Measurements from ENCODE around the gene FAM180A.
"Not testable (repeated sequence)": the region's sequence is repeated elsewhere in the genome, so short reads cannot be mapped to it uniquely, and the experiment has no call there.

The FAM180A gene

DNA sequence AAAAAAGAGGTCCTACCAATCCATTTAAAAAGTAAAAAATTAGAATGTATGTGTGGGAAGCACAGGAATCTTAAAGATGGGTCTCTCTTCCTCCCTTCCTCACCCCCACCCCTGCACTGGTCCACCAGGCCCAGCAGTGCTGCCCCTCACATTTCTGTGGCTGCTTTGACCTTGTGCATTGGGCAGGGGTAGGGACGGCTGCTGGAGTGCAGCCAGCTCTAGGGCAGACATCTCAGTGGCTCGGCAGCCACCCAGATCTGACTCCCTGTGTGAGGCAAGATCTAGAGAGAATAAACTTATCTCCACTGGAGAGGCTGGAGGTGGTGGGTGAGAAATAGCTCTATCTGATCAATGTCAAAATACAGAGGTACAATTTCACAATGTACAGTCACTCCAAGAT is 6.7 kb downstream of the FAM180A start:
- DNase-seq (ENCODE audit: extremely low read depth, low read depth), result no peak
- TF ChIP-seq, protein P1, sequence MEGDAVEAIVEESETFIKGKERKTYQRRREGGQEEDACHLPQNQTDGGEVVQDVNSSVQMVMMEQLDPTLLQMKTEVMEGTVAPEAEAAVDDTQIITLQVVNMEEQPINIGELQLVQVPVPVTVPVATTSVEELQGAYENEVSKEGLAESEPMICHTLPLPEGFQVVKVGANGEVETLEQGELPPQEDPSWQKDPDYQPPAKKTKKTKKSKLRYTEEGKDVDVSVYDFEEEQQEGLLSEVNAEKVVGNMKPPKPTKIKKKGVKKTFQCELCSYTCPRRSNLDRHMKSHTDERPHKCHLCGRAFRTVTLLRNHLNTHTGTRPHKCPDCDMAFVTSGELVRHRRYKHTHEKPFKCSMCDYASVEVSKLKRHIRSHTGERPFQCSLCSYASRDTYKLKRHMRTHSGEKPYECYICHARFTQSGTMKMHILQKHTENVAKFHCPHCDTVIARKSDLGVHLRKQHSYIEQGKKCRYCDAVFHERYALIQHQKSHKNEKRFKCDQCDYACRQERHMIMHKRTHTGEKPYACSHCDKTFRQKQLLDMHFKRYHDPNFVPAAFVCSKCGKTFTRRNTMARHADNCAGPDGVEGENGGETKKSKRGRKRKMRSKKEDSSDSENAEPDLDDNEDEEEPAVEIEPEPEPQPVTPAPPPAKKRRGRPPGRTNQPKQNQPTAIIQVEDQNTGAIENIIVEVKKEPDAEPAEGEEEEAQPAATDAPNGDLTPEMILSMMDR (IDR thresholded peaks at IDR 0.05; ENCODE audit: low read depth, low read length), result no peak

DNA sequence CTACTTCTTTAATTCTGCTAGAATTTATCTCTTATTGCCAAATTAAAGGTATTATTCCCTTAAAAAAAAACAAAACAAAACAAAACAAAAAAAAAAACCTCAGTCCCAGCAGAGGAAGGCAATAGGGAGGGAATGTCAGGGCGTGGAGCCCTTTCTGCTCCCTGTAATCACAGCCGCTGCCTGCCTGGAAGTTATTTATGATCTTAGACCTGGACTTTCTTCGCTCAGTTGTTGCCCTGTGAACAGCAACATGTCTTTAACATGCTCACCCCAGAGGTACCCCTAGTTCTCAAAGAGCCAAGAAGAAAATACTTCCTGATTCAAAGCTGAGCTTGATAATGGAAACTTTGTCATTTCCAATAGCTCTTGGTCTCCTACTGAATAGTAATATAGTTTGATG is 7.7 kb downstream of the FAM180A start:
- no peak for DNase-seq (ENCODE audit: extremely low read depth, low read depth)

DNA sequence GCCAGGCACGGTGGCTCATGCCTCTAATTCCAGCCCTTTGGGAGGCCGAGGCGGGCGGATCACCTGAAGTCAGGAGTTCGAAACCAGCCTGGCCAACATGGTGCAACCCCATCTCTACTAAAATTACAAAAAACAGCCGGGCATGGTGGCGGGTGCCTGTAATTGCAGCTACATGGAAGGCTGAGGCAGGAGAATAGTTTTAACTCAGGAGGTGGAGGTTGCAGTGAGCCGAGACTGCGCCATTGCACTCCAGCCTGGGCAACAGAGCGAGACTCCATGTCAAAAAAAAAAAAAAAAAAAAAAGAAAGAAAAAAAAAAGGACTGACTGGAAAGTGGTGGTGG is 11.3 kb downstream of the FAM180A start:
- not testable (repeated sequence) for DNase-seq (ENCODE audit: extremely low read depth, low read depth)

More for the DNA sequence above, 7.7 kb downstream of the FAM180A start:
- TF ChIP-seq, protein P1 (IDR thresholded peaks at IDR 0.05; ENCODE audit: low read depth, low read length), result no peak

DNA sequence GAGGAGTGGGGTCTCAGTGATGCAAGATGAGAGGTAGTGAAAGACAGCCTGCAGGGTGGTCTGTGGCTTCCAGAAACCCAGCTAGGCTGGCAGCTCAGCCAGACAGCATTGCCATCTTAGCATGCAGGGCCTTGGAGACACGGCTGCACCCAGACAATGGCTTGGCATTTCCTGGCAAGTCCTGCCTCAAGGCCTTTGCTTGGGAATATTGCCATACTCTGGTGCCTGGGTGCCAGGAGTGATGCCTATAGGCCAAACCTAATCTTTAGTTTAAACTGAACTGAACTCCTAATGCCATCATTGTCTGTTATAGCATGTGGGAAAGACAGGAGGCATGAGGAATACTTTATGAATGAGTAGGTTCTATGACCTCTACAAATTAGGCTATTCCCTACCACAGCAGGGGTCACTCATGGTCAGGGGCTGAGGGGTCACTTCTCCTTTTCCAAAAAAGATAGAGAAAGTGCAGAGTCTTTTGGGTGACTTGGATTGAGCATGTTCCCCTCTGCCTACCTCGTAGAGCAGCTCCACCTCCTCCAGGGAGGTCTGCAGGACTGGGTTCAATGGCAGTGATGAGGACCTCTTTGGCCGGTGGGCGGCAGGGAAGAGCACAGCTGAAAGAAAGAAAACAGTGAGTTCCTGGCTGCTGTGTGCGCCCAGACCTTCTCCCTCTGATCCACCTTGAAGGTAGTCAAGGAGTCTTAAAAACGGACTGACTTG is 11.9 kb downstream of the FAM180A start:
- no peak for DNase-seq (ENCODE audit: extremely low read depth, low read depth)
- TF ChIP-seq, protein P1 (IDR thresholded peaks at IDR 0.05; ENCODE audit: low read depth, low read length), result no peak

DNA sequence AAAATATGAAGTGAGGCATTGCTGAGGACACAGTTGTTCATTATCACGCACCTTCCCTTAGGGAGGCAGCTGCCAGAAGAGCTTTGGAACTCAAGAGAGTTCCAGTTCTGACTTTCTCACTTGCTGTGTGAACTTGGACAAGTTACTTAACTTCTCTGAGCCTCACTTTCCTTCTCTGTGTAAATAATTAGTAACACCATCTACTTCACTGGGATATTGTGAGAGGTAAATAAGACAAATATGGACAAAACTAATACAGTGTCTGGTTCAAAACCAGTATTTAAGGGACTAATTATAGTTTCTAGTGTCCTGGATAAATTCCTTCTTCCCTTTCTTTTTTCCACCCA is 14.3 kb downstream of the FAM180A start:
- DNase-seq (ENCODE audit: extremely low read depth, low read depth), result no peak
- TF ChIP-seq, protein P1 (IDR thresholded peaks at IDR 0.05; ENCODE audit: low read depth, low read length), result no peak

DNA sequence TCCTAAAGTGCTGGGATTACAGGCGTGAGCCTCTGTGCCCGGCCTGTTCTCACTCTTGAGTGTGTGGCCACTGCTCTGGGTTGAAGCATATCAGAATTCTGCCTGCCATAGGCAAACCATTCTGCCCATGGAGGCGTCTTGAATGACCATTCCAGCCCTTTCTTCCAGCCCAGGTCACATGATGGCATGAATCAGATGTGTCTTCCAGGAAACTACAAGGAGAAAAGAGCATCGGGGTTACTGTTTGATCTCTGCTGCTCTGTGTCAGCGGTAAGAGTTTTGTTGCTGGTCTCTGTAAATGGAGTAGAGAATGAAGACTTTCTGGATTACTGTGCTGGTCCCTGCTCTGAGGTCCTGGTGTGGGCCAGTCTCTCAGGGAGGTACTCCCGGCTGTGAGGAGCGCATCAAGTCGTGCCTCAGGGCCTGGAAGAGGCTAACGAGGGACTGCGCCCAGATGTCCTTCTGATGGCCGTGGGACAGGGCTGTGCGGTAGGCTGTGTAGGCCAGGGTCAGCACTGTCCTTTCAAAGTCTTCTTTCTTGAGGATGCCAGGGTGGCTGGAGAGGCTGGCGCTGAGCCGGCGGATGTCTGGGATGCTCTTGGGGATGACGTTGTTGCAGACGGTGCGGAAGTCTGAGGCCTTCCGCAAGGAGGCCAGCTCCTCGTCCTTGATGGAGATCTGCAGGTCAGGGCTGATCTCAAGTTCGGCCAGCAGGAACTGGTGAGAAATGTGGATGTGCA is 14.8 kb downstream of the FAM180A start:
- DNase-seq (ENCODE audit: extremely low read depth, low read depth), result no peak
- TF ChIP-seq, protein P1 (IDR thresholded peaks at IDR 0.05; ENCODE audit: low read depth, low read length), result no peak

DNA sequence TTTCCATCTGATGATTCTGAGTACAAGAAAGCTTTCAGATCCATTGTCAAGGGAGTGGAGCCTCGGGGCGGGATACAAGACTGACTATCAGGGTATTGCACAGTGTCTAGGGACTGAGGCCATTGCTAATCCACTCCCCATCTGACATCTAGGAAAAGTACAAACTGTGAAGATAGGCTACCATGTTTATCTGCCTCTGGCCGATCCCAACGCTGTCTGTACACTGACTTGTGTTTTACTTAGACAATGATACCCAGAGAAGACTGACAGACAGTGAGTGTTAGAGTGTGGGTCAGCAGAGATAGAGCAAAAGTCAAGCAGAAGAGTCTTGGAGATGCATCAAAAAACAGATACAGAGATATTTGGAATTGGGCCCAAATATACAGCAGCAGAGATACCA is 17.5 kb downstream of the FAM180A start:
- TF ChIP-seq, protein P1 (IDR thresholded peaks at IDR 0.05; ENCODE audit: low read depth, low read length), result no peak
- DNase-seq (ENCODE audit: extremely low read depth, low read depth), result no peak
